Endothelial cell of umbilical vein (primary cell): Measurements from ENCODE around the gene INS. TPM values are rescaled to one million over a fixed set of nuclear protein-coding genes. Genes with fewer than 3 reads are reported as not detected.

Experiments
- BruUV-seq: library from RNA; stranded (reverse); fragments of 400-500 nt; replicated peaks from 2 replicates; lab custom pipeline; 2021; lab: Mats Ljungman, UMichigan
- CTCF ChIA-PET: fragments of 300-600, 350-600 bp; sonication (Branson Sonifier 250); formaldehyde crosslinking; loops from one replicate; lab custom pipeline; 2021; ENCODE audit warnings: antibody characterized with exemption, inconsistent platforms; lab: Charles Lee
- POLR2A ChIA-PET: fragments of 300-600, 350-600 bp; sonication (Branson Sonifier 250); formaldehyde crosslinking; loops from one replicate; lab custom pipeline; 2021; ENCODE audit warnings: antibody characterized with exemption, inconsistent platforms; lab: Charles Lee
- DNase-seq: peaks from one replicate; pipeline ENCODE4 v3.0.0-alpha.2; 2011; ENCODE audit warnings: low read depth, low spot score
- FAIRE-seq: peaks from 2 replicates; lab custom pipeline; 2011; peaks lifted over from hg19 to GRCh38; lab: Jason Lieb, UNC
- H2AFZ ChIP-seq: 2 replicates; pipeline ENCODE4 v1.6.0; 2012; ENCODE audit warnings: low read depth, low read length, control low read depth, inconsistent platforms
- H3K27ac ChIP-seq: 2 replicates; pipeline ENCODE4 v1.5.1; 2011; ENCODE audit warnings: low read depth, mild to moderate bottlenecking, control low read depth, low read length, moderate library complexity; ENCODE audit not compliant: insufficient read depth
- H3K27me3 ChIP-seq, 2 experiments: 2 replicates each; pipeline versions ENCODE4 v1.6.0 to v1.6.1; 2011; ENCODE audit warnings: low read length in 2 of 2, mixed read lengths in 1 of 2; ENCODE audit not compliant: control insufficient read depth in 2 of 2, insufficient read depth in 2 of 2
- H3K36me3 ChIP-seq, 2 experiments: 2 replicates in 1 of 2; 3 replicates in 1 of 2; pipeline ENCODE4 v1.5.1; 2011; ENCODE audit warnings: low read length in 2 of 2, mild to moderate bottlenecking in 1 of 2, moderate library complexity in 1 of 2; ENCODE audit not compliant: control insufficient read depth in 2 of 2, insufficient read depth in 2 of 2; ENCODE audit errors: extremely low read depth in 1 of 2
- H3K4me1 ChIP-seq: 3 replicates; pipeline ENCODE4 v1.5.1; 2011; ENCODE audit warnings: mild to moderate bottlenecking, low read length; ENCODE audit not compliant: control insufficient read depth, insufficient read depth; ENCODE audit errors: extremely low read depth
- H3K4me2 ChIP-seq: 2 replicates; pipeline ENCODE4 v1.6.1; 2011; ENCODE audit warnings: low read length, control low read depth, mixed read lengths; ENCODE audit not compliant: insufficient read depth
- H3K4me3 ChIP-seq, 3 experiments: fragments of 200-600 bp in 1 of 3; sonication (generic), shearing (Covaris generic) in 1 of 3; replicated peaks in 1 of 3; 2 replicates each; pipeline ENCODE4 v1.5.1; 2011 to 2016; ENCODE audit warnings: control low read depth in 3 of 3, low read length in 3 of 3, mild to moderate bottlenecking in 2 of 3, inconsistent platforms in 1 of 3, low read depth in 1 of 3, moderate library complexity in 1 of 3; ENCODE audit not compliant: insufficient read depth in 1 of 3
- H3K79me2 ChIP-seq: 2 replicates; pipeline ENCODE4 v1.6.0; 2012; ENCODE audit warnings: low read length, inconsistent platforms; ENCODE audit not compliant: control insufficient read depth, insufficient read depth
- H3K9ac ChIP-seq: replicated peaks from 2 replicates; pipeline ENCODE3; 2011; ENCODE audit warnings: low read length, control low read depth; ENCODE audit not compliant: insufficient read depth; ENCODE audit errors: extremely low read depth
- H3K9me1 ChIP-seq: replicated peaks from 3 replicates; pipeline ENCODE4 v1.6.0; 2011; ENCODE audit warnings: mild to moderate bottlenecking, low read length; ENCODE audit not compliant: control insufficient read depth, insufficient read depth; ENCODE audit errors: extremely low read depth
- H3K9me3 ChIP-seq: replicated peaks from 2 replicates; pipeline ENCODE4 v1.5.1; 2012; ENCODE audit warnings: low read length, inconsistent platforms; ENCODE audit not compliant: control insufficient read depth, insufficient read depth
- H4K20me1 ChIP-seq: replicated peaks from 2 replicates; pipeline ENCODE3; 2011; ENCODE audit warnings: mild to moderate bottlenecking, low read length; ENCODE audit not compliant: control insufficient read depth, insufficient read depth; ENCODE audit errors: extremely low read depth
- EZH2 ChIP-seq: IDR thresholded peaks from 2 replicates; pipeline ENCODE4 v1.6.1; 2012; ENCODE audit warnings: borderline replicate concordance, low read depth, mild to moderate bottlenecking, moderate library complexity, low read length, inconsistent platforms; ENCODE audit not compliant: severe bottlenecking
- FOS ChIP-seq: IDR thresholded peaks from 2 replicates; pipeline ENCODE4 v1.6.1; 2011; ENCODE audit warnings: mild to moderate bottlenecking, low read length, moderate library complexity, borderline replicate concordance; ENCODE audit not compliant: insufficient read depth
- GATA2 ChIP-seq: IDR thresholded peaks from 2 replicates; pipeline ENCODE4 v1.7.0; 2011; ENCODE audit warnings: low read depth, mild to moderate bottlenecking, moderate library complexity, mixed read lengths, low read length; ENCODE audit not compliant: insufficient read length, insufficient read depth
- JUN ChIP-seq: IDR thresholded peaks from 2 replicates; pipeline ENCODE4 v1.6.1; 2011; ENCODE audit warnings: borderline replicate concordance, low read depth; ENCODE audit not compliant: insufficient read length, insufficient read depth
- MYC ChIP-seq: IDR thresholded peaks from one replicate; pipeline ENCODE4 v1.6.1; 2011; ENCODE audit warnings: mild to moderate bottlenecking, low read depth, low read length
- POLR2A ChIP-seq: IDR thresholded peaks from 2 replicates; pipeline ENCODE4 v1.6.1; 2012; ENCODE audit warnings: low read depth, mild to moderate bottlenecking, control low read depth, low read length
- POLR2AphosphoS5 ChIP-seq: IDR thresholded peaks from 2 replicates; pipeline ENCODE4 v1.6.1; 2012; ENCODE audit warnings: low read depth, mild to moderate bottlenecking, control low read depth, low read length, moderate library complexity; ENCODE audit not compliant: insufficient read depth
- dilution Hi-C: fragments of 300-500 bp; cut with MboI; formaldehyde crosslinking; loops from one replicate; pipeline ENCODE4 v1.15.0; 2019; ENCODE audit warnings: low sequenced_read_pairs; ENCODE audit not compliant: extremely low pct_ligation_motif_present
- intact Hi-C: fragments of 100-400 bp; cut with micrococcal nuclease; formaldehyde crosslinking; loops from one replicate; pipeline ENCODE4 v1.10.0; 2022
- polyA plus RNA-seq, 4 experiments: library from polyadenylated mRNA; depleted of rRNA in 3 of 4; stranded (reverse) in 3 of 4; unstranded in 1 of 4; fragments of >200 nt; gene quantifications; 2 replicates each; pipeline versions ENCODE4 v1.2.1 to v1.2.3, GENCODE V29; 2011 to 2012; ENCODE audit warnings: missing spikeins in 1 of 4
- total RNA-seq: library from RNA; stranded (reverse); gene quantifications from 2 replicates; pipeline ENCODE4 v1.2.3, GENCODE V29; 2021
- TF ChIP-seq, protein P1 (sequence below), 2 donors: IDR thresholded peaks; 1 replicate in 1 of 2; 2 replicates in 1 of 2; pipeline ENCODE4 v1.5.1; 2011; ENCODE audit warnings: low read length in 2 of 2, mild to moderate bottlenecking in 2 of 2, moderate library complexity in 2 of 2, control low read depth in 1 of 2, inconsistent platforms in 1 of 2, low read depth in 1 of 2; ENCODE audit not compliant: insufficient read depth in 1 of 2; ENCODE audit errors: extremely low read depth in 1 of 2
- TF ChIP-seq, protein P2 (sequence below): IDR thresholded peaks from 2 replicates; pipeline ENCODE4 v1.6.1; 2011; ENCODE audit not compliant: insufficient read depth, insufficient read length

The INS gene
- total and polyA plus RNA-seq, 2 donors (not counting 3 experiments of a cell fraction or from before 2014, with no cell fraction given): not detected

DNA sequence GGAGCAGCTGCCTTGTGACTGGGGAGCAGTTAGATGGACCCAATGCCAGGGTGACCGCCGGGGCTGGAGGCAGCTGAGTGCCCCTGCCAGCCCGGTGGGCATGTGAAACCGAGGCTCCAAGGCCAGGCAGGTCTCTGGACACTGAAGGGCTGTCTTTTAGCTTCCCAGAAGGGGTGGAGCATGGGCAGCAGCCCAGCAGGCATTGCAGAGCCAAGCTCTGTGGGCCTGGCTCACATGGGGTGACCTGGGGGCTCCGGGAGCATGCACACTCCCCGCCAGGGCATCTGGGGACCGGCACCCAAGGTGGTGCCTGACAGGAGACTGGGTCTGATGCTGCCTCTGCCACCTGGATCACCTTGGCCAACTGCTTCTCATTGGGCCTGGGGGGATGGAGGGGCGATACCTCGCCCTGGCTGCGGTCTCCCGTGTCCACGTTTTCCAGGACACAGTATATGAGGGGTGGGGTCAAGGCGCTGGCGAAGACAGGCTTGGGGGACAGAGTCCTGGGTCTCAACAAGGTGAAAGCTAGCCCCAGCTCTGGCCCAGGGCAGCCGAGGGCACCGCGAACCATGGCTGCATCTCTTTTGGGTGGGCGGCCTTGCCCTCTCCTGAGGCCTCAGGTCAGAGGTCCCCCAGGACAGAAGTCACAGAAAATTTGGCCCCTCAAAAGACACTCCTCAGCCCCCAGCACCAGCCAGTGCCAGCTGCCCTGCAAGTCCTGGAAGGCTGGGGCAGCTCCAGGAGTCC is 3.5 kb downstream of the INS start:
- Histone ChIP-seq H3K79me2 (no peaks in the 10 kb centered on the region), H4K20me1 (no peaks in the 10 kb centered on the region), H3K4me2 (no peak overlapping the region), H3K27ac (no peak overlapping the region), H3K9me3 (no peaks in the 10 kb centered on the region), H3K9me1 (no peaks in the 10 kb centered on the region), H3K4me1 (no peaks in the 10 kb centered on the region), H3K9ac (no peak overlapping the region), H3K36me3 (no peaks in the 10 kb centered on the region), H3K4me3 (no peak overlapping the region), H3K27me3 (no peaks in the 10 kb centered on the region), H2AFZ (no peak overlapping the region)
- dilution Hi-C loops: no loop called here
- TF ChIP-seq POLR2A: no peak
- TF ChIP-seq, protein P1, sequence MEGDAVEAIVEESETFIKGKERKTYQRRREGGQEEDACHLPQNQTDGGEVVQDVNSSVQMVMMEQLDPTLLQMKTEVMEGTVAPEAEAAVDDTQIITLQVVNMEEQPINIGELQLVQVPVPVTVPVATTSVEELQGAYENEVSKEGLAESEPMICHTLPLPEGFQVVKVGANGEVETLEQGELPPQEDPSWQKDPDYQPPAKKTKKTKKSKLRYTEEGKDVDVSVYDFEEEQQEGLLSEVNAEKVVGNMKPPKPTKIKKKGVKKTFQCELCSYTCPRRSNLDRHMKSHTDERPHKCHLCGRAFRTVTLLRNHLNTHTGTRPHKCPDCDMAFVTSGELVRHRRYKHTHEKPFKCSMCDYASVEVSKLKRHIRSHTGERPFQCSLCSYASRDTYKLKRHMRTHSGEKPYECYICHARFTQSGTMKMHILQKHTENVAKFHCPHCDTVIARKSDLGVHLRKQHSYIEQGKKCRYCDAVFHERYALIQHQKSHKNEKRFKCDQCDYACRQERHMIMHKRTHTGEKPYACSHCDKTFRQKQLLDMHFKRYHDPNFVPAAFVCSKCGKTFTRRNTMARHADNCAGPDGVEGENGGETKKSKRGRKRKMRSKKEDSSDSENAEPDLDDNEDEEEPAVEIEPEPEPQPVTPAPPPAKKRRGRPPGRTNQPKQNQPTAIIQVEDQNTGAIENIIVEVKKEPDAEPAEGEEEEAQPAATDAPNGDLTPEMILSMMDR (IDR thresholded peaks at IDR 0.05; ENCODE audit: extremely low read depth in 1 of 2, insufficient read depth in 1 of 2, low read depth in 1 of 2, low read length in 2 of 2): no peak
- TF ChIP-seq GATA2: no peak
- TF ChIP-seq JUN: no peak
- TF ChIP-seq MYC: no peak
- no peak for TF ChIP-seq FOS
- no peak for TF ChIP-seq POLR2AphosphoS5
- TF ChIP-seq, protein P2, sequence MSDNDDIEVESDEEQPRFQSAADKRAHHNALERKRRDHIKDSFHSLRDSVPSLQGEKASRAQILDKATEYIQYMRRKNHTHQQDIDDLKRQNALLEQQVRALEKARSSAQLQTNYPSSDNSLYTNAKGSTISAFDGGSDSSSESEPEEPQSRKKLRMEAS: no peak
- TF ChIP-seq EZH2: no peak
- CTCF ChIA-PET: interaction anchor here (1.2 to 12.6 kb wide), 8 partner anchors 17 to 506 kb away, joined by 3 to 868 read pairs (median 11); no protein-coding TSS in a partner anchor
- FAIRE-seq (no peak), DNase-seq (no peak)
- no TSS peak for BruUV-seq
- POLR2A ChIA-PET: no interaction called here
- intact Hi-C loops: no loop called here
